Measurements from ENCODE around the gene JARID2.
"Not testable (repeated sequence)": the region's sequence is repeated elsewhere in the genome, so short reads cannot be mapped to it uniquely, and the experiment has no call there.

JARID2 gene

GRCh38 chr6:15522026-15522425 lies 276.2 kb downstream of the JARID2 start:
- DNase-seq (ENCODE audit: low spot score): no peak

GRCh38 chr6:15522427-15522826 lies 276.6 kb downstream of the JARID2 start:
- DNase-seq (ENCODE audit: low spot score): no peak

GRCh38 chr6:15522856-15523529 lies 277.1 kb downstream of the JARID2 start:
- DNase-seq (ENCODE audit: low spot score): no peak

GRCh38 chr6:15523679-15524630 lies 278.1 kb downstream of the JARID2 start:
- DNase-seq (ENCODE audit: low spot score): no peak

- DNase-seq (ENCODE audit: low spot score): no peak
These were observed 279.1 kb downstream of the JARID2 start for GRCh38 chr6:15524861-15525401.

- DNase-seq (ENCODE audit: low spot score): no peak
These were observed 280.4 kb downstream of the JARID2 start for GRCh38 chr6:15526212-15526701.

GRCh38 chr6:15527838-15528617 lies 282.2 kb downstream of the JARID2 start:
- DNase-seq (ENCODE audit: low spot score): no peak

GRCh38 chr6:15528870-15529269 lies 283.0 kb downstream of the JARID2 start:
- DNase-seq (ENCODE audit: low spot score): no peak

- no peak for DNase-seq (ENCODE audit: low spot score)
These were observed 284.5 kb downstream of the JARID2 start for GRCh38 chr6:15530411-15530810.

GRCh38 chr6:15531973-15532372 lies 286.1 kb downstream of the JARID2 start:
- DNase-seq (ENCODE audit: low spot score): no peak

- DNase-seq (ENCODE audit: low spot score): no peak
These were observed 287.6 kb downstream of the JARID2 start for GRCh38 chr6:15533379-15534026.

- DNase-seq (ENCODE audit: low spot score): no peak
These were observed 289.1 kb downstream of the JARID2 start for GRCh38 chr6:15534974-15535373.

GRCh38 chr6:15535495-15536197 lies 289.8 kb downstream of the JARID2 start:
- no peak for DNase-seq (ENCODE audit: low spot score)

- DNase-seq (ENCODE audit: low spot score): no peak
These were observed 290.5 kb downstream of the JARID2 start for GRCh38 chr6:15536198-15536955.

GRCh38 chr6:15538106-15538505 lies 292.2 kb downstream of the JARID2 start:
- DNase-seq (ENCODE audit: low spot score): no peak

- DNase-seq (ENCODE audit: low spot score): no peak
These were observed 293.1 kb downstream of the JARID2 start for GRCh38 chr6:15538766-15539495.

- DNase-seq (ENCODE audit: low spot score): no peak
These were observed 293.9 kb downstream of the JARID2 start for GRCh38 chr6:15539722-15540270.

- not testable (repeated sequence) for DNase-seq (ENCODE audit: low spot score)
These were observed 297.6 kb downstream of the JARID2 start for GRCh38 chr6:15543332-15543917.
